ENCODE results near the gene CGNL1.

Gene CGNL1

GRCh38 chr15:57385923-57386390, 9.7 kb downstream of the CGNL1 start:
- no peak for DNase-seq (ENCODE audit: low spot score)

- DNase-seq (ENCODE audit: low spot score) = no peak
Observed at GRCh38 chr15:57386976-57387375, 10.7 kb downstream of the CGNL1 start.

- no peak for DNase-seq (ENCODE audit: low spot score)
Observed at GRCh38 chr15:57387564-57388076, 11.3 kb downstream of the CGNL1 start.

GRCh38 chr15:57388464-57388863, 12.2 kb downstream of the CGNL1 start:
- no peak for DNase-seq (ENCODE audit: low spot score)

GRCh38 chr15:57389991-57390390, 13.7 kb downstream of the CGNL1 start:
- no peak for DNase-seq (ENCODE audit: low spot score)

GRCh38 chr15:57390583-57390982, 14.3 kb downstream of the CGNL1 start:
- DNase-seq (ENCODE audit: low spot score) = no peak

GRCh38 chr15:57391537-57391936, 15.2 kb downstream of the CGNL1 start:
- no peak for DNase-seq (ENCODE audit: low spot score)

GRCh38 chr15:57393061-57393460, 16.8 kb downstream of the CGNL1 start:
- DNase-seq (ENCODE audit: low spot score) = no peak

GRCh38 chr15:57395292-57395691, 19.0 kb downstream of the CGNL1 start:
- no peak for DNase-seq (ENCODE audit: low spot score)

GRCh38 chr15:57398336-57398735, 22.0 kb downstream of the CGNL1 start:
- DNase-seq (ENCODE audit: low spot score) = no peak

- DNase-seq (ENCODE audit: low spot score) = no peak
Observed at GRCh38 chr15:57401546-57401945, 25.2 kb downstream of the CGNL1 start.

GRCh38 chr15:57403017-57403416, 26.7 kb downstream of the CGNL1 start:
- no peak for DNase-seq (ENCODE audit: low spot score)

GRCh38 chr15:57403566-57404325, 27.4 kb downstream of the CGNL1 start:
- no peak for DNase-seq (ENCODE audit: low spot score)

- DNase-seq (ENCODE audit: low spot score) = no peak
Observed at GRCh38 chr15:57405133-57405532, 28.8 kb downstream of the CGNL1 start.

- DNase-seq (ENCODE audit: low spot score) = no peak
Observed at GRCh38 chr15:57406062-57406772, 29.9 kb downstream of the CGNL1 start.

GRCh38 chr15:57410373-57410772, 34.1 kb downstream of the CGNL1 start:
- DNase-seq (ENCODE audit: low spot score) = no peak

- no peak for DNase-seq (ENCODE audit: low spot score)
Observed at GRCh38 chr15:57411945-57412768, 35.9 kb downstream of the CGNL1 start.

- DNase-seq (ENCODE audit: low spot score) = no peak
Observed at GRCh38 chr15:57415602-57416001, 39.3 kb downstream of the CGNL1 start.

GRCh38 chr15:57418635-57419034, 42.3 kb downstream of the CGNL1 start:
- no peak for DNase-seq (ENCODE audit: low spot score)

- no peak for DNase-seq (ENCODE audit: low spot score)
Observed at GRCh38 chr15:57419335-57419734, 43.0 kb downstream of the CGNL1 start.

GRCh38 chr15:57421110-57421509, 44.8 kb downstream of the CGNL1 start:
- DNase-seq (ENCODE audit: low spot score) = no peak

GRCh38 chr15:57421551-57421950, 45.2 kb downstream of the CGNL1 start:
- no peak for DNase-seq (ENCODE audit: low spot score)
